ENCODE measurements around the gene PCSK7. TPM values are rescaled to one million over a fixed set of nuclear protein-coding genes. Genes with fewer than 3 reads are reported as not detected.

Gene PCSK7
- total RNA-seq, 4 donors from 2014 or later, result 37.6 to 83.2 (median 56.0) TPM

GRCh38 chr11:117238221-117238620 is 6.3 kb upstream of the PCSK7 start:
- 90 to 97% methylated on average over 5 of the region's 5 CpGs for WGBS, 2 donors
- TF ChIP-seq POLR2A (IDR thresholded peaks at IDR 0.05) (no peak), CTCF (IDR thresholded peaks at IDR 0.05) (no peak)
- no peak for DNase-seq (ENCODE audit: low spot score in 2 of 2)
- intact Hi-C loops (cut with DNase I; ENCODE audit: low total_unique reads), result no loop called here
- no peak overlapping the region for H3K4me3 ChIP-seq (ENCODE audit: low read depth, poor library complexity, severe bottlenecking)

DNA sequence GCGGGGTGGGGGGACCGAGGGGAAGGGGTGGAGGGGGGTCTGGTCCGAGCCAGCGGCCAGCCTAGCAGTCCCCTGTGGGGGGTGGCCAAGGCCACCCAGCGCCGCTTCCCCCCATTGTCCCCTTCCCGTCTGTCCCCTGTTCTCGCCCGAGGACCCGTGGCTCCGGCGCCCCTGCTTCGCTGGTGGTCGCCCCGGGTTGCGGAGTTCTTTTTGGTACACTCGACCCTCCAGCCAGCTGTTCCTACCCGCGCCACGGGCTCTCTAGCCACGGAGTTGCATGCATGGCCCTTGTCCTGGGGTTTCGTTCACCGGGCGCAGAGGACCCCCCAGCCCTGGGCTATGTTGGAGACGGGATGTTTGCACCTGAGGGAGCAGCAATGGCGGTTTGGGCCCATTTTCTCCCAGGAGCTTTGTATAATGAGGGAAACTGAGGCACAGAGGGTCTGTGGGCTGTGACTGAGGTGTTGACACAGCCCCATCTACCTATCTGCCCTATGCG is 1.1 kb upstream of the PCSK7 start:
- WGBS, 2 donors, result 2 to 4% methylated on average over 21 to 25 of the region's 27 CpGs
- intact Hi-C loops (cut with DNase I; ENCODE audit: low total_unique reads), result no loop called here
- H3K4me3 ChIP-seq (ENCODE audit: low read depth, poor library complexity, severe bottlenecking), result peak overlapping the region; percentile 79
- no peak for TF ChIP-seq POLR2A (IDR thresholded peaks at IDR 0.05)
- peak in 1 of 2 donors; percentile 87 for DNase-seq (ENCODE audit: low spot score in 2 of 2)

DNA sequence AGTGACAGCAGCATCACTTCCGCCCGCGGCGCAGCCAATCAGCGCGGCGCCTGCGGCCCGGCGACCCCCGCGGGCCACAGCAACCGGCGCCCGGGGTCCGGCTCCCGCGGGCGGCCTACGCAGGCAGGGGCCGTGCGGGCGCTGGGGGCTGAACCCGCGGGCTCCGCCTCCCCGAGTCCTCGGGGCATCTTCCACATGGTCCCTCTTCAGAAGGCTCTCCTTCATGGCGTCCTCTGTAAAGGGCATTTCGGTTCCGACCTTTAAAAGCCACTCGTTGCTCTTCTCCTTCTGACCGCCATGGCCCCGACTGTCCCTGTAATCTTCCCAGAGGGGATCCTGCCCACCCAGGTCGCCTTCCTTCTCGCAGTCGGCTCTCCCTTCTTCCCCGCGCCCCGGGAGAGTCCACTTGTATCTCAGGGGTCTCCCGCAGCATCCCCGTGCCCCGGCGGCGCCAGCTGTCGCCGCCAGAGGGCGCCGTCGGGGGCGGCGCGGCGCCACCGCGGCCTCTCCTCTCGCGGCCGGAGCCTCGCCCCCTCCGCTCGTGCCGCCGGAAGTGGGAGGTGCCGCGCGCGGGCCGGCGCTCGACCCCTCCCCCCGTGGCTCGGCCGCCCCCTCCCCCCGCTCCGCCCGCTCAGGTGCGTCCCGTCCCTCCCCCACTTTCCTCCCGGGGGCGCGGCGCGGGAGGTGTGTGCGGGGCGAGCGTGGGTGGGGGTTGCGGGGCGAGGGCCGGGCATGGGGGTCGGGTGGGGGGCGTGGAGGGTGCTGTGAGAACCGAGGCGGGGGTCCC is 412 bp upstream of the PCSK7 start, which contains the start of gene RNF214:
Gene RNF214 (plus strand): TSS at position 580 of the 787 bp plus-strand sequence. CDS start 1,602 bp downstream, outside the sequence.
- peak within 1 kb of the TSS; percentile 79 for H3K4me3 ChIP-seq (ENCODE audit: low read depth, poor library complexity, severe bottlenecking)
- DNase-seq (ENCODE audit: low spot score in 2 of 2), result peak; percentile 55 to 94

DNA sequence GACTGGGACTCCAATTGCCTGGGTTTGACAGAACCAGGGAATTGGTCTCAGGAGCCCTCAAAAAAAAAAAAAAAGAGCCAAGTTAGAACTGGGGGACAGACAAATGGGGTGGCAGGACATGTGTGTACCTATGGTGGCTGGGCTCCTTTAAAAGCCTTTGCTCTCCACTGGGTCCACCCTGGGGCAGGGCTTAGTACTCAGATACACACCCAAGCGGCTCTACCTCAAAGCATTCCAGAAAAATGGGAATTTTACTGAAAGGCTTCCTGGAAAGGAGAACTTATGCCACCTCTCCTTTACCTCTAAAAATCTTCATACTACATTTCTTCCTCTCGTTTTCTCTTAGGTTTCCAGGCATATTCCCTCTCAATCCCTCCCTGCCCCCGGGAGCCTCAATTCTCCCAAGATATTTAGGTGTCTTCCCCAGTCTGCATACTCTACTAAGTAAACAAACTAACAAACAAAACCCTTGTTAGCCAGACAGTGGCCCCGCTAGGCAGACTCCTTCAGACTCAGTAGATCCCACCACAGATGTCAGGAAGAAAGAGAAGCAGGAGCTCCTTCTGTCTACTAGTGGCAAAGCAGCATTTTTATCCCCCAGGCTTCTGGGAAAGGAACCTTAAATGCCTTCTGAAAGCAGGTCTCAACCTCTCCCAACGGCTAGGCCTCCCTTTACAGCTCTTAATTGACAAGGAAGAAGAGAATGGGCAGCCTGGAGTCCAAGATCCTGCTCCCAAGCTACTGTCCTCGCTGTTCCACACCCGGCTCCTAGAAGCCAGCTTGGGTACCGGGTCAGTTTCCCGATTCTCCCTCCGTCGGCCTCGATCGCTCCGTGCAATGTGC is 653 bp downstream of the PCSK7 start:
- TF ChIP-seq POLR2A (IDR thresholded peaks at IDR 0.05) (no peak), CTCF (IDR thresholded peaks at IDR 0.05) (no peak)
- peak overlapping the region; percentile 79 for H3K4me3 ChIP-seq (ENCODE audit: low read depth, poor library complexity, severe bottlenecking)
- intact Hi-C loops (cut with DNase I; ENCODE audit: low total_unique reads), result no loop called here
- WGBS, 2 donors, result 3 to 4% methylated on average over 14 of the region's 14 CpGs
- DNase-seq (ENCODE audit: low spot score in 2 of 2), result peak in 1 of 2 donors; percentile 64

More for the DNA sequence above, 412 bp upstream of the PCSK7 start, which contains the start of gene RNF214:
- 0% methylated on average over 42 to 47 of the region's 94 CpGs for WGBS, 2 donors
- intact Hi-C loops (cut with DNase I; ENCODE audit: low total_unique reads), result no loop called here
- TF ChIP-seq CTCF (IDR thresholded peaks at IDR 0.05) (peak in 2 of 3 donors; percentile 28 to 71), POLR2A (IDR thresholded peaks at IDR 0.05) (no peak)

GRCh38 chr11:117230286-117230961 is 1.4 kb downstream of the PCSK7 start:
- TF ChIP-seq CTCF (IDR thresholded peaks at IDR 0.05) (no peak), POLR2A (IDR thresholded peaks at IDR 0.05) (no peak)
- WGBS, 2 donors, result 59 to 69% methylated on average over 12 of the region's 12 CpGs
- intact Hi-C loops (cut with DNase I; ENCODE audit: low total_unique reads), result no loop called here
- peak in 1 of 2 donors; percentile 80 for DNase-seq (ENCODE audit: low spot score in 2 of 2)
- no peak overlapping the region for H3K4me3 ChIP-seq (ENCODE audit: low read depth, poor library complexity, severe bottlenecking)

Measured in lower leg skin (tissue), 4 donors.